GM12873 (cell line): ENCODE results near the gene SPIRE1.

Experiments used
- TF ChIP-seq, protein P1 (sequence below): IDR thresholded peaks from 2 replicates; pipeline ENCODE4 v1.5.1; 2012; ENCODE audit warnings: low read depth, mild to moderate bottlenecking, moderate library complexity, low read length, control low read depth; ENCODE audit not compliant: insufficient read depth; ENCODE audit errors: missing control alignments

SPIRE1 gene

DNA sequence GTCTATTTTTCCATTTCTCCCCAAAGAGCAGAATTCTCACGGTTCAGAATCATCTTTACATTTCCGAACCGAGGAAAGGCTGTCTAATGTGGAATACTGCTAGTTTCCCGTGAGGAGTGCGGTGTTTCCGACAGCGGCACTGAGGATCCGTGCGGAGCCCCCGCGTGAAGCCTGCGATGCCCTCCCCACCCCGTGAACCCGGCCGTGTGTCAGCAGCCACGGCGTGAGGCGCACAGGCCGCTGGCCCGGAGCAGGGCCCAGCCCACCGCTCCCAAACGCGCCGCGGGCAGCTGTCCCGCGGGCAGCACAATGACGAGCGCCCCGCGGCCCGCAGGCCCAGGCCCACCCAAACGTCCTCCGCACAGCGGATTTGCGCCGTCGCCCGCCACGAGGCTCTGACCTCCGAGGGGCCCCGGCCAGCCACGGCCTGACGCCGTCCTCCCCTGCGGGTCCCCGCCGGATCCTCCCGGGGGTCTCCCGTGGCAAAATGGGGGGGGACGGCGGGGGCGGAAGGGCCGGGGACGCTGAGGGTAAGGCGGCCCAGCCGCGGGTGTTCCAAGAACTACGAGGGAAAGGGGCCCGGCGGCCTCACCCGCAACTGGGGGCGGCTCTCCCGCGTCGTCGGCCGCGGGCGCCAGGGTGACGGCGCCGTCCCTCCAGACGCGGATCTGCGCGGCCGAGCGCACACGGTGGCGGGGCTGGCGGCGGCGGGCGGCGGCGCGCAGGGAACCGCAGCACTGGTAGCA lies 796 bp downstream of the SPIRE1 start:
- TF ChIP-seq, protein P1, sequence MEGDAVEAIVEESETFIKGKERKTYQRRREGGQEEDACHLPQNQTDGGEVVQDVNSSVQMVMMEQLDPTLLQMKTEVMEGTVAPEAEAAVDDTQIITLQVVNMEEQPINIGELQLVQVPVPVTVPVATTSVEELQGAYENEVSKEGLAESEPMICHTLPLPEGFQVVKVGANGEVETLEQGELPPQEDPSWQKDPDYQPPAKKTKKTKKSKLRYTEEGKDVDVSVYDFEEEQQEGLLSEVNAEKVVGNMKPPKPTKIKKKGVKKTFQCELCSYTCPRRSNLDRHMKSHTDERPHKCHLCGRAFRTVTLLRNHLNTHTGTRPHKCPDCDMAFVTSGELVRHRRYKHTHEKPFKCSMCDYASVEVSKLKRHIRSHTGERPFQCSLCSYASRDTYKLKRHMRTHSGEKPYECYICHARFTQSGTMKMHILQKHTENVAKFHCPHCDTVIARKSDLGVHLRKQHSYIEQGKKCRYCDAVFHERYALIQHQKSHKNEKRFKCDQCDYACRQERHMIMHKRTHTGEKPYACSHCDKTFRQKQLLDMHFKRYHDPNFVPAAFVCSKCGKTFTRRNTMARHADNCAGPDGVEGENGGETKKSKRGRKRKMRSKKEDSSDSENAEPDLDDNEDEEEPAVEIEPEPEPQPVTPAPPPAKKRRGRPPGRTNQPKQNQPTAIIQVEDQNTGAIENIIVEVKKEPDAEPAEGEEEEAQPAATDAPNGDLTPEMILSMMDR, result no peak

DNA sequence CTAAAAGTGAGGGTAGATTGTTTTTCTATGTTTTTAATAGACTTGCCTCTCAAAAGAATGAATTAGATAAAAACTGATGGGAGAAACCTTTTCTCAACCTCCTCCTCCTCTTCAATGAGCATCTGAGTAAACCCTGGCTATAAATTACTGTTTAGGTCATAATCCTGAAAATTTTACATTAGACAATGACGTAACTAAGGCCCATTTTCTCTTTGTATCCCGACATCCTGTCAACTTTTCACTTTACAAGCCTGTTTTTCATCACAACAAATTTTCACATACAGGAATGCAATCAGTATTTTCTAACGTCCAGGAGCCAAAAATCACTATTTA lies 1.3 kb downstream of the SPIRE1 start:
- TF ChIP-seq, protein P1, result no peak

DNA sequence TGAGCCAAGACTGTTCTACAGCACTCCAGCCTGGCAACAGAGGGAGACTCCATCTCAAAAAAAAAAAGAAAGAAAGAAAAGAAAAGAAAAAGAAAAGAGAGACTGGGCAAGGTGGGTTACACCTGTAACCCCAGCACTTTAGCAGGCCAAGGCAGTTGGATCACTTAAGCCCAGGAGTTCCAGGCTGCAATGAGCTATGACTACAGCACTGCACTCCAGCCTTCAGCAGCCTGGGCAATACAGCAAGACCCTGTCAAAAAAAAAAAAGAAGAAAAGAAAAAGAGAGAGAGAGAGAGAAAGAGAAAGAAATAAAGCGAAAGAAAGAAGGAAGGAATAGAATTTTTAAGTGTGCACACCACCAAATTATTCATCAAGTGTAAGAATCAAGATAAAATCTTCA lies 2.9 kb downstream of the SPIRE1 start:
- TF ChIP-seq, protein P1, result no peak

DNA sequence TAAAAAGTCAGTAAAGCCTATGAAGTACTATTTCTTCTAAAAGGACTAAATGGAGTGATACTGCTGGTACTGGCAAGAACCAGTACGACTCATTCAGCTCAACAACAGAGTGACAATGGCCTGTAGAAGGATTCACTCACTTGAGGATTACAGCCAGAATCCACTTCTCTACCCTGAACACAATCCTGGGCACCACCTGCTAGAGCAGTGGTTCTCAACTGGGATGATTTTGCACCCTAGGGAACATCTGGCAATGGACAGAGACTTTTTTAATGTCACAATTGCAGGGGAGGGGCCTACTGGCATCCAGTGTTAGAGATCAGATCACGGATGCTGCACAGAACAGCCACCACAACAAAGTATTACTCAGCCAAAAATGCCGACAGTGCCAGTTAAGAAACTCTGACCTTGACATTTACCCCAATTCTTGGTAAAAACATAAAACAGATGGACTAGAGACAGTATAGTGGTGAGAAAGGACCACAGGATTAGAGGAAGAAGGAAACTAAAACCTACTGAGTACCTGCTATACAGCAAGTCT lies 5.0 kb downstream of the SPIRE1 start:
- TF ChIP-seq, protein P1, result no peak

DNA sequence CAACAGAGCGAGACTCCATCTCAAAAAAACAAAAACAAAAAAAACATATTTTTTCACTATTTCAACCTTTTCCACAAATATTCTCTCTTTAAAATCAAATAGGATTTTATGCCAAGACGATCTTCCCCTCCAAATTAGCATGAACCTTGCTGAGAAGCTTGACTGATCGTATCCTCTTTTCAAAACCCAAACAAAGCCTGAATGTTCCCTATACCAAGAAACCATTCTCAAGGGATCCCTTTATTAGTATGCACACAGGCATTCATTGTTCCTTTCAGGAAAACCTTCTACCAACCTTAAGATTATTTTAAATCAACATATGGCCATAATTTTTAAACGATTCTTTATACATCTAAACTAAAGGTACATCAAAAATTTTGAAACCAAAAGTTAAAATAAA lies 6.3 kb downstream of the SPIRE1 start:
- TF ChIP-seq, protein P1, result no peak

DNA sequence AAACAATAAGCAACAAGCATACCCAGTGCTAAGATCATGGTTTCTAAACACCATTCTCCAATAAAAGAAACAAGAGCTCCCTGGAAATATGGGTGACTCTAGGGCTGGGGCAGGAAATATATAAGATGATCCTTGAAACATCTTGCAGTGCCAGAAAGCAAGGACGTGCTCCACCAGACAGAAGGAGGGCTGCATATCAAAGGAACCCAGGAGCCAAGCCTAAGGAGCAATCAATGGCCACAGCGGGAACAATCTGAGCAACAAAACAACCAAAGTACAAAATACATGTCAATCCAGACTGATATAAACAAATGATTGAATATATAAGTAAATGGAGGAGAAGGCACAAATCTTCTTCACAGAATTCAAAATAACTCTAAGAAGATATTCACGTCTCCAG lies 10.1 kb downstream of the SPIRE1 start:
- TF ChIP-seq, protein P1, result no peak

DNA sequence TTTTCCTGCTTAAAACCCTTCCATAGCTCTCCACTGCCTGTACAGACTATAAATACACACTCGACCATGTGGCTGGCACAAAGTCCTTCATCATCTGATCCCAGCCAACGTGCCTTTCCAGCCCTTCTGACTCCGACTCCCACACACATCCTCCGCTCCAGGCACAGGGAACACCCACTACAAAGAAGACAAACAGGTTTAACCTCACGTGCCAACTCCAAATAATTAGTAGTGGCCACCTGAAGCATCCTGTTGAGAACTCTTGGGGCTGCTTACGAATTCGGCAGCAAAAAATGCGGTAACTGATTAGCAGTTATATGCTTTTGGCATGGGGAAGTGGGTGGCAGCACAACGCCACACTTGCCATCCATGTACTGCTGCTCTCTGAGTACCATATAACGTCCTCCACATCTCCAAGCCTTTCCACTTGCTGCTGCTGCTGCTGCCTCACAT lies 12.1 kb downstream of the SPIRE1 start:
- TF ChIP-seq, protein P1, result no peak
